ENCODE measurements around the gene INPP5J. TPM values are rescaled to one million over a fixed set of nuclear protein-coding genes. Genes with fewer than 3 reads are reported as not detected.

The INPP5J gene
- total RNA-seq, 2 donors from 2014 or later, result 0.29 to 0.37 TPM

GRCh38 chr22:31141551-31141950, 18.8 kb downstream of the INPP5J start:
- DNase-seq (no peak), ATAC-seq (replicated peaks in 1 of 2) (no peak)
- Mint-ChIP-seq H3K27me3 (ENCODE audit: low read depth) (no peaks in the 10 kb centered on the region), H3K9me3 (peaks cover 0 to 5% of the 10 kb centered on the region in 2 donors), H3K4me1 (ENCODE audit: low read depth) (peaks cover 10% of the 10 kb centered on the region), H3K36me3 (ENCODE audit: insufficient read depth in 2 of 2) (no peaks in the 10 kb centered on the region), H3K4me3 (no peak overlapping the region), H3K27ac (no peak overlapping the region)

- H3K9me3 Mint-ChIP-seq, result peaks cover 0 to 5% of the 10 kb centered on the region in 2 donors
- no peak for ATAC-seq (replicated peaks in 1 of 2)
- peaks cover 10% of the 10 kb centered on the region for H3K4me1 Mint-ChIP-seq (ENCODE audit: low read depth)
- no peaks in the 10 kb centered on the region for H3K27me3 Mint-ChIP-seq (ENCODE audit: low read depth)
- H3K36me3 Mint-ChIP-seq (ENCODE audit: insufficient read depth in 2 of 2), result no peaks in the 10 kb centered on the region
- H3K27ac Mint-ChIP-seq, result no peak overlapping the region
- no peak overlapping the region for H3K4me3 Mint-ChIP-seq
- no peak for DNase-seq
Observed at GRCh38 chr22:31142285-31142684, 19.5 kb downstream of the INPP5J start.

GRCh38 chr22:31143038-31143437, 20.3 kb downstream of the INPP5J start:
- ATAC-seq (replicated peaks in 1 of 2) (no peak), DNase-seq (no peak)
- peaks cover 0 to 2% of the 10 kb centered on the region in 2 donors for H3K36me3 Mint-ChIP-seq (ENCODE audit: insufficient read depth in 2 of 2)
- H3K27ac Mint-ChIP-seq, result no peak overlapping the region
- H3K9me3 Mint-ChIP-seq, result peaks cover 0 to 5% of the 10 kb centered on the region in 2 donors
- H3K4me1 Mint-ChIP-seq (ENCODE audit: low read depth), result peaks cover 10% of the 10 kb centered on the region
- no peak overlapping the region for H3K4me3 Mint-ChIP-seq
- H3K27me3 Mint-ChIP-seq (ENCODE audit: low read depth), result no peaks in the 10 kb centered on the region

GRCh38 chr22:31143537-31143936, 20.8 kb downstream of the INPP5J start:
- no peak overlapping the region for H3K4me3 Mint-ChIP-seq
- peaks cover 0 to 5% of the 10 kb centered on the region in 2 donors for H3K9me3 Mint-ChIP-seq
- DNase-seq (no peak), ATAC-seq (replicated peaks in 1 of 2) (no peak)
- H3K4me1 Mint-ChIP-seq (ENCODE audit: low read depth), result peaks cover 10% of the 10 kb centered on the region
- H3K36me3 Mint-ChIP-seq (ENCODE audit: insufficient read depth in 2 of 2), result peaks cover 0 to 2% of the 10 kb centered on the region in 2 donors
- H3K27ac Mint-ChIP-seq, result no peak overlapping the region
- H3K27me3 Mint-ChIP-seq (ENCODE audit: low read depth), result no peaks in the 10 kb centered on the region

- Mint-ChIP-seq H3K27me3 (ENCODE audit: low read depth) (no peaks in the 10 kb centered on the region), H3K27ac (no peak overlapping the region), H3K4me1 (ENCODE audit: low read depth) (peaks cover 10% of the 10 kb centered on the region), H3K36me3 (ENCODE audit: insufficient read depth in 2 of 2) (peaks cover 0 to 2% of the 10 kb centered on the region in 2 donors), H3K4me3 (no peak overlapping the region), H3K9me3 (peaks cover 0 to 5% of the 10 kb centered on the region in 2 donors)
- ATAC-seq (replicated peaks in 1 of 2), result peak; percentile 54 to 64
- no peak for DNase-seq
Observed at GRCh38 chr22:31144223-31144622, 21.5 kb downstream of the INPP5J start.

- H3K27me3 Mint-ChIP-seq (ENCODE audit: low read depth), result no peaks in the 10 kb centered on the region
Observed at GRCh38 chr22:31148488-31148887, 25.7 kb downstream of the INPP5J start.

GRCh38 chr22:31148953-31149627, 26.3 kb downstream of the INPP5J start:
- no peak overlapping the region for H3K4me3 Mint-ChIP-seq
- no peak overlapping the region for H3K27ac Mint-ChIP-seq
- no peaks in the 10 kb centered on the region for H3K27me3 Mint-ChIP-seq (ENCODE audit: low read depth)
- peaks cover 0 to 5% of the 10 kb centered on the region in 2 donors for H3K9me3 Mint-ChIP-seq
- DNase-seq (peak; percentile 46 to 55), ATAC-seq (replicated peaks in 1 of 2) (peak; percentile 75 to 83)
- H3K36me3 Mint-ChIP-seq (ENCODE audit: insufficient read depth in 2 of 2), result peaks cover 0 to 2% of the 10 kb centered on the region in 2 donors
- H3K4me1 Mint-ChIP-seq (ENCODE audit: low read depth), result peaks cover 5% of the 10 kb centered on the region

More at GRCh38 chr22:31148488-31148887, 25.7 kb downstream of the INPP5J start:
- Mint-ChIP-seq H3K9me3 (peaks cover 0 to 5% of the 10 kb centered on the region in 2 donors), H3K4me1 (ENCODE audit: low read depth) (peaks cover 10% of the 10 kb centered on the region), H3K36me3 (ENCODE audit: insufficient read depth in 2 of 2) (peaks cover 0 to 2% of the 10 kb centered on the region in 2 donors), H3K27ac (no peak overlapping the region), H3K4me3 (no peak overlapping the region)
- ATAC-seq (replicated peaks in 1 of 2) (no peak), DNase-seq (no peak)

GRCh38 chr22:31150615-31151014, 27.8 kb downstream of the INPP5J start:
- H3K4me1 Mint-ChIP-seq (ENCODE audit: low read depth), result no peaks in the 10 kb centered on the region
- no peaks in the 10 kb centered on the region for H3K27me3 Mint-ChIP-seq (ENCODE audit: low read depth)
- no peak for DNase-seq
- H3K36me3 Mint-ChIP-seq (ENCODE audit: insufficient read depth in 2 of 2), result peaks cover 0 to 2% of the 10 kb centered on the region in 2 donors
- ATAC-seq (replicated peaks in 1 of 2), result no peak
- no peak overlapping the region for H3K27ac Mint-ChIP-seq
- no peaks in the 10 kb centered on the region for H3K9me3 Mint-ChIP-seq
- H3K4me3 Mint-ChIP-seq, result no peak overlapping the region

GRCh38 chr22:31151872-31152271, 29.1 kb downstream of the INPP5J start:
- Mint-ChIP-seq H3K27ac (no peak overlapping the region), H3K36me3 (ENCODE audit: insufficient read depth in 2 of 2) (peaks cover 0 to 2% of the 10 kb centered on the region in 2 donors), H3K9me3 (no peaks in the 10 kb centered on the region), H3K4me1 (ENCODE audit: low read depth) (no peaks in the 10 kb centered on the region), H3K27me3 (ENCODE audit: low read depth) (no peaks in the 10 kb centered on the region), H3K4me3 (no peak overlapping the region)
- DNase-seq (no peak), ATAC-seq (replicated peaks in 1 of 2) (no peak)

- Mint-ChIP-seq H3K4me3 (no peak overlapping the region), H3K9me3 (no peaks in the 10 kb centered on the region), H3K36me3 (ENCODE audit: insufficient read depth in 2 of 2) (no peaks in the 10 kb centered on the region), H3K27ac (no peak overlapping the region), H3K4me1 (ENCODE audit: low read depth) (no peaks in the 10 kb centered on the region), H3K27me3 (ENCODE audit: low read depth) (no peaks in the 10 kb centered on the region)
- DNase-seq (no peak), ATAC-seq (replicated peaks in 1 of 2) (no peak)
Observed at GRCh38 chr22:31153357-31153756, 30.6 kb downstream of the INPP5J start.

GRCh38 chr22:31154975-31155374, 32.2 kb downstream of the INPP5J start:
- no peak overlapping the region for H3K27ac Mint-ChIP-seq
- peaks cover 9% of the 10 kb centered on the region for H3K4me1 Mint-ChIP-seq (ENCODE audit: low read depth)
- H3K9me3 Mint-ChIP-seq, result no peaks in the 10 kb centered on the region
- peaks cover 0 to 4% of the 10 kb centered on the region in 2 donors for H3K36me3 Mint-ChIP-seq (ENCODE audit: insufficient read depth in 2 of 2)
- DNase-seq, result no peak
- H3K27me3 Mint-ChIP-seq (ENCODE audit: low read depth), result no peaks in the 10 kb centered on the region
- ATAC-seq (replicated peaks in 1 of 2), result no peak
- no peak overlapping the region for H3K4me3 Mint-ChIP-seq

GRCh38 chr22:31155422-31155821, 32.7 kb downstream of the INPP5J start:
- Mint-ChIP-seq H3K4me3 (no peak overlapping the region), H3K36me3 (ENCODE audit: insufficient read depth in 2 of 2) (peaks cover 0 to 4% of the 10 kb centered on the region in 2 donors), H3K27ac (no peak overlapping the region), H3K9me3 (no peaks in the 10 kb centered on the region), H3K4me1 (ENCODE audit: low read depth) (peaks cover 14% of the 10 kb centered on the region), H3K27me3 (ENCODE audit: low read depth) (no peaks in the 10 kb centered on the region)
- ATAC-seq (replicated peaks in 1 of 2) (no peak), DNase-seq (no peak)

- Mint-ChIP-seq H3K27me3 (ENCODE audit: low read depth) (no peaks in the 10 kb centered on the region), H3K4me3 (peak overlapping the region; percentile 94 to 97), H3K27ac (peak overlapping the region; percentile 96), H3K9me3 (no peaks in the 10 kb centered on the region), H3K4me1 (ENCODE audit: low read depth) (peaks cover 42% of the 10 kb centered on the region), H3K36me3 (ENCODE audit: insufficient read depth in 2 of 2) (peaks cover 2 to 9% of the 10 kb centered on the region in 2 donors)
- peak; percentile 10 to 19 for DNase-seq
- peak; percentile 44 to 46 for ATAC-seq (replicated peaks in 1 of 2)
Observed at GRCh38 chr22:31160328-31160978, 37.7 kb downstream of the INPP5J start.
